ENCODE data around the gene ELOVL7. TPM values are rescaled to one million over a fixed set of nuclear protein-coding genes. Genes with fewer than 3 reads are reported as not detected.

The ELOVL7 gene
- total and polyA plus RNA-seq, 2 of the 4 experiments (the other 2 are of a cell fraction), result 0.18 TPM; not detected in 1

- Histone ChIP-seq H3K4me3 (ENCODE audit: insufficient read depth, low read depth, low read length) (no peak overlapping the region), H3K79me1 (ENCODE audit: low read depth in 1 of 2, low read length in 2 of 2) (no peaks in the 10 kb centered on the region), H4K8ac (ENCODE audit: low read depth in 2 of 2, low read length in 2 of 2) (no peak overlapping the region), H2AFZ (replicated peaks; ENCODE audit: low read length, poor library complexity) (no peak overlapping the region), H2AK5ac (ENCODE audit: low read depth, low read length) (no peak overlapping the region), H3K36me3 (ENCODE audit: control insufficient read depth, insufficient read depth, low read length) (no peaks in the 10 kb centered on the region), H3K9me3 (ENCODE audit: control insufficient read depth, insufficient read depth, low read length) (no peaks in the 10 kb centered on the region), H3K56ac (ENCODE audit: extremely low read depth, insufficient read depth, low read length) (no peak overlapping the region), H2BK15ac (ENCODE audit: low read depth, low read length) (no peak overlapping the region), H4K20me1 (ENCODE audit: insufficient read depth, low read length) (no peaks in the 10 kb centered on the region), H3K4ac (ENCODE audit: low read depth, low read length) (no peak overlapping the region), H3K4me1 (ENCODE audit: control insufficient read depth, insufficient read depth, low read length) (no peaks in the 10 kb centered on the region), H3K23ac (ENCODE audit: low read depth, low read length) (no peak overlapping the region), H2AK9ac (replicated peaks; ENCODE audit: low read depth, low read length, poor library complexity) (no peak overlapping the region), H3K9ac (ENCODE audit: low read depth, low read length) (no peak overlapping the region), H3K27ac (ENCODE audit: insufficient read depth, low read length) (no peak overlapping the region), H3K9me1 (ENCODE audit: insufficient read depth, low read length) (no peaks in the 10 kb centered on the region), H3K18ac (ENCODE audit: low read depth, low read length) (no peak overlapping the region), H4K5ac (ENCODE audit: low read depth, low read length) (no peak overlapping the region), H4K91ac (ENCODE audit: insufficient read depth, low read depth, low read length) (no peak overlapping the region), H3K14ac (replicated peaks; ENCODE audit: low read depth, low read length) (no peak overlapping the region), H2BK5ac (ENCODE audit: low read depth, low read length, poor library complexity, severe bottlenecking) (no peak overlapping the region), H3K27me3 (ENCODE audit: control insufficient read depth, insufficient read depth, low read length) (no peaks in the 10 kb centered on the region), H2BK20ac (ENCODE audit: low read depth, low read length) (no peak overlapping the region), H2BK120ac (ENCODE audit: low read depth, low read length) (no peak overlapping the region), H3K4me2 (ENCODE audit: low read depth, low read length) (no peak overlapping the region)
- intact Hi-C loops (cut with micrococcal nuclease), result no loop called here
- TF ChIP-seq POLR2A (IDR thresholded peaks at IDR 0.05; ENCODE audit: low read depth, low read length) (no peak), RFX5 (IDR thresholded peaks at IDR 0.05; ENCODE audit: low read depth, low read length) (no peak), CTCF (conservative IDR thresholded peaks at IDR 0.05; ENCODE audit: low read depth, low read length) (no peak)
- in situ Hi-C loops (cut with MboI; ENCODE audit: low sequenced_read_pairs), result no loop called here
- BruUV-seq (replicated peaks), result no TSS peak
- dilution Hi-C loops (cut with HindIII; ENCODE audit: low sequenced_read_pairs, unreplicated experiment), result no loop called here
- DNase-seq (no peak), ATAC-seq (ENCODE audit: low read depth) (no peak)
- ChIA-PET CTCF (no interaction called here), POLR2A (ENCODE audit: unreplicated experiment) (no interaction called here)
Measured at GRCh38 chr5:60805463-60805862, 38.6 kb downstream of the ELOVL7 start.

Measured in IMR-90 (cell line).